ENCODE measurements around the gene TUBA4A.

GRCh38 chr2:219252900-219253752 lies 592 bp downstream of the TUBA4A start, which contains the start of gene TUBA4B:
- no peak for TF ChIP-seq GATA3 (IDR thresholded peaks at IDR 0.05; ENCODE audit: low read depth, low read length)
- no peak for TF ChIP-seq GATA2 (IDR thresholded peaks at IDR 0.05; ENCODE audit: low read depth, low read length)
